Activated CD8-positive, alpha-beta T cell treated with anti-CD3 and anti-CD28 coated beads for 36 hours (primary cell): ENCODE results near the gene MRTFB. TPM values are rescaled to one million over a fixed set of nuclear protein-coding genes. Genes with fewer than 3 reads are reported as not detected.

Experiments
- ATAC-seq: fragments of 200-7000 bp; cut with Tn5 transposase; one replicate; pipeline ENCODE4 v1.10.0; 2021; ENCODE audit warnings: mild to moderate bottlenecking, moderate library complexity
- CTCF ChIA-PET: fragments of 350-600 bp; sonication (Branson Sonifier 250); formaldehyde crosslinking; loops from one replicate; lab custom pipeline; 2021; ENCODE audit warnings: antibody characterized with exemption; lab: Charles Lee
- POLR2A ChIA-PET: fragments of 350-600 bp; sonication (Branson Sonifier 250); formaldehyde crosslinking; loops from one replicate; lab custom pipeline; 2021; ENCODE audit warnings: antibody characterized with exemption; lab: Charles Lee
- DNase-seq: peaks from one replicate; pipeline ENCODE4 v3.0.0-alpha.2; 2020
- H3K27ac Mint-ChIP-seq: one replicate; pipeline ENCODE4 v1.8.0; 2021; ENCODE audit warnings: mild to moderate bottlenecking, mixed read lengths
- H3K27me3 Mint-ChIP-seq: one replicate; pipeline ENCODE4 v1.8.0; 2021; ENCODE audit warnings: mixed read lengths
- H3K36me3 Mint-ChIP-seq: one replicate; pipeline ENCODE4 v1.8.0; 2021; ENCODE audit warnings: low read depth, mixed read lengths
- H3K4me1 Mint-ChIP-seq: one replicate; pipeline ENCODE4 v1.8.0; 2021; ENCODE audit warnings: low read depth, mixed read lengths
- H3K4me3 Mint-ChIP-seq: one replicate; pipeline ENCODE4 v1.8.0; 2021; ENCODE audit warnings: mild to moderate bottlenecking, moderate library complexity, mixed read lengths
- H3K9me3 Mint-ChIP-seq: one replicate; pipeline ENCODE4 v1.8.0; 2021; ENCODE audit warnings: mixed read lengths
- CTCF ChIP-seq: fragments of 200-600 bp; IDR thresholded peaks from one replicate; pipeline ENCODE4 v1.8.0; 2022; ENCODE audit warnings: antibody characterized with exemption, mild to moderate bottlenecking
- intact Hi-C: fragments of 100-400 bp; cut with micrococcal nuclease; formaldehyde crosslinking; loops from one replicate; pipeline ENCODE4 v1.10.0; 2022
- total RNA-seq, 2 experiments: library from RNA; stranded (reverse); gene quantifications; one replicate each; pipeline ENCODE4 v1.2.3, GENCODE V29; 2021

Gene MRTFB
- total RNA-seq, 2 experiments from 2014 or later, result 10.3 to 12.0 TPM

- intact Hi-C loops, result no loop called here
- DNase-seq (peak; percentile 42), ATAC-seq (peak; percentile 67)
- CTCF ChIA-PET, result no interaction called here
- H3K27me3 Mint-ChIP-seq, result peaks cover 8% of the 10 kb centered on the region
- peak overlapping the region; percentile 42 for H3K27ac Mint-ChIP-seq
- peak overlapping the region; percentile 80 for H3K4me3 Mint-ChIP-seq
- no peaks in the 10 kb centered on the region for H3K9me3 Mint-ChIP-seq
- H3K4me1 Mint-ChIP-seq, result peaks cover 14% of the 10 kb centered on the region
- no peak for TF ChIP-seq CTCF
- no peaks in the 10 kb centered on the region for H3K36me3 Mint-ChIP-seq
- POLR2A ChIA-PET, result no interaction called here
Measured at GRCh38 chr16:14302031-14302398, 230.9 kb downstream of the MRTFB start.

GRCh38 chr16:14302399-14303181 is 231.5 kb downstream of the MRTFB start:
- intact Hi-C loops, result no loop called here
- Mint-ChIP-seq H3K36me3 (no peaks in the 10 kb centered on the region), H3K4me1 (peaks cover 18% of the 10 kb centered on the region), H3K27me3 (peaks cover 8% of the 10 kb centered on the region), H3K4me3 (peak overlapping the region; percentile 80), H3K9me3 (no peaks in the 10 kb centered on the region), H3K27ac (peak overlapping the region; percentile 42)
- POLR2A ChIA-PET, result interaction anchor here (0.6 to 0.7 kb wide), 2 partner anchors 20 to 288 kb away, joined by 4 to 5 read pairs; no protein-coding TSS in a partner anchor
- no peak for TF ChIP-seq CTCF
- CTCF ChIA-PET, result interaction anchor here (0.6 to 0.9 kb wide), 2 partner anchors 23 to 226 kb away, joined by 3 to 4 read pairs; no protein-coding TSS in a partner anchor
- peak; percentile 37 for DNase-seq
- ATAC-seq, result peak; percentile 12

GRCh38 chr16:14303182-14303618 is 232.1 kb downstream of the MRTFB start:
- H3K27me3 Mint-ChIP-seq, result peaks cover 8% of the 10 kb centered on the region
- ATAC-seq, result no peak
- POLR2A ChIA-PET, result interaction anchor here (0.6 to 0.7 kb wide), 2 partner anchors 20 to 288 kb away, joined by 4 to 5 read pairs; no protein-coding TSS in a partner anchor
- no peak overlapping the region for H3K27ac Mint-ChIP-seq
- peaks cover 24% of the 10 kb centered on the region for H3K4me1 Mint-ChIP-seq
- H3K9me3 Mint-ChIP-seq, result no peaks in the 10 kb centered on the region
- peak overlapping the region; percentile 80 for H3K4me3 Mint-ChIP-seq
- intact Hi-C loops, result no loop called here
- no peaks in the 10 kb centered on the region for H3K36me3 Mint-ChIP-seq
- no peak for TF ChIP-seq CTCF
- CTCF ChIA-PET, result interaction anchor here (0.6 to 1.6 kb wide), 3 partner anchors 22 to 225 kb away, joined by 3 to 4 read pairs (median 3); no protein-coding TSS in a partner anchor
- no peak for DNase-seq

- H3K36me3 Mint-ChIP-seq, result no peaks in the 10 kb centered on the region
- ChIA-PET POLR2A (no interaction called here), CTCF (interaction anchor here (1.6 kb wide), 1 partner anchor 119 kb away, joined by 3 read pairs; no protein-coding TSS in a partner anchor)
- peaks cover 30% of the 10 kb centered on the region for H3K4me1 Mint-ChIP-seq
- DNase-seq, result no peak
- no peak overlapping the region for H3K27ac Mint-ChIP-seq
- H3K27me3 Mint-ChIP-seq, result peaks cover 8% of the 10 kb centered on the region
- ATAC-seq, result no peak
- peak overlapping the region; percentile 80 for H3K4me3 Mint-ChIP-seq
- no peaks in the 10 kb centered on the region for H3K9me3 Mint-ChIP-seq
- TF ChIP-seq CTCF, result no peak
- intact Hi-C loops, result no loop called here
Measured at GRCh38 chr16:14303639-14304394, 232.7 kb downstream of the MRTFB start.
